Sigmoid colon (tissue), 7 donors: ENCODE measurements around the gene ELL3. TPM values are rescaled to one million over a fixed set of nuclear protein-coding genes. Genes with fewer than 3 reads are reported as not detected.

ENCODE experiments used
- DNase-seq: peaks from one replicate; pipeline ENCODE4 v3.0.0-alpha.2; 2019
- H3K27ac ChIP-seq, 4 donors: fragments of 200-600 bp; sonication (generic); one replicate each; pipeline ENCODE4 v1.5.1; 2016 to 2019; ENCODE audit warnings: mild to moderate bottlenecking in 1 of 4
- H3K27me3 ChIP-seq, 3 donors: fragments of 200-600 bp; sonication (generic); one replicate each; pipeline ENCODE4 v1.5.1; 2019; ENCODE audit warnings: mild to moderate bottlenecking in 1 of 3
- H3K36me3 ChIP-seq, 4 donors: fragments of 200-600 bp; sonication (generic); one replicate each; pipeline ENCODE4 v1.5.1; 2016 to 2019
- H3K4me1 ChIP-seq, 4 donors: fragments of 200-600 bp; sonication (generic); one replicate each; pipeline ENCODE4 v1.5.1; 2017 to 2019
- H3K4me3 ChIP-seq, 4 donors: fragments of 200-600 bp; sonication (generic); one replicate each; pipeline ENCODE4 v1.5.1; 2017 to 2019; ENCODE audit warnings: mild to moderate bottlenecking in 2 of 4, moderate library complexity in 1 of 4
- H3K9me3 ChIP-seq, 4 donors: fragments of 200-600 bp in 3 of 4; sonication (generic) in 3 of 4; one replicate each; pipeline versions ENCODE4 v1.5.1 to v1.6.1; 2013 to 2019
- EP300 ChIP-seq, 4 donors: sonication (generic); formaldehyde crosslinking; IDR thresholded peaks; one replicate each; pipeline ENCODE4 v1.6.1; 2017; ENCODE audit warnings: antibody characterized with exemption in 4 of 4
- POLR2A ChIP-seq, 2 donors: fragments of 450-650 bp; IDR thresholded peaks; one replicate each; pipeline ENCODE4 v1.6.1; 2016; ENCODE audit warnings: antibody characterized with exemption in 2 of 2, mild to moderate bottlenecking in 2 of 2, moderate library complexity in 2 of 2
- POLR2AphosphoS5 ChIP-seq, 4 donors: sonication (generic); formaldehyde crosslinking; IDR thresholded peaks; one replicate each; pipeline ENCODE4 v1.6.1; 2017; ENCODE audit warnings: antibody characterized with exemption in 4 of 4
- WGBS, 2 donors: extraction: QIAGEN DNeasy Blood & Tissue Kit; methylation state at CpG; one replicate each; pipeline ENCODE4 v1.1.7; 2013; 5-methylcytosine and 5-hydroxymethylcytosine counted together
- intact Hi-C: fragments of 100-400 bp; cut with DNase I; formaldehyde crosslinking; loops from one replicate; pipeline ENCODE4 v1.15.1; 2023
- polyA plus RNA-seq, 3 donors: library from polyadenylated mRNA; stranded (reverse); fragments of 200-250 nt; gene quantifications; one replicate each; pipeline ENCODE4 v1.2.3, GENCODE V29; 2013
- total RNA-seq, 4 donors: library from RNA; depleted of rRNA; stranded (reverse); fragments of >200 nt; gene quantifications; one replicate each; pipeline ENCODE4 v1.1.0, GENCODE V29; 2016
- TF ChIP-seq, protein P1 (sequence below), 4 experiments: fragments of 450-650 bp in 3 of 4; fragments of 200-600 bp in 1 of 4; IDR thresholded peaks; one replicate each; pipeline ENCODE4 v1.5.1; 2016 to 2019; ENCODE audit warnings: antibody characterized with exemption in 4 of 4, mild to moderate bottlenecking in 3 of 4, moderate library complexity in 2 of 4
- donor health status: healthy with polysubstance abuse.
- donor health status: Bipolar disorder and iron deficiency.
- donor health status: healthy.

ELL3 gene
- total and polyA plus RNA-seq, 7 donors: 1.9 to 45.8 (median 6.4) TPM

GRCh38 chr15:43775411-43775965 is 1.3 kb downstream of the ELL3 start:
- Histone ChIP-seq H3K27me3 (no peaks in the 10 kb centered on the region), H3K9me3 (no peaks in the 10 kb centered on the region), H3K4me3 (no peak overlapping the region), H3K36me3 (peaks cover 11 to 31% (median 24%) of the 10 kb centered on the region in 4 donors), H3K27ac (peak overlapping the region; percentile 85 to 91 (median 89)), H3K4me1 (peaks cover 0 to 17% (median 16%) of the 10 kb centered on the region in 4 donors)
- WGBS, 2 donors: 18 to 74% methylated on average over 1 of the region's 1 CpG
- intact Hi-C loops: no loop called here
- no peak for DNase-seq
- TF ChIP-seq POLR2AphosphoS5 (IDR thresholded peaks at IDR 0.05): peak in 2 of 4 donors; percentile 11 to 28
- TF ChIP-seq, protein P1, sequence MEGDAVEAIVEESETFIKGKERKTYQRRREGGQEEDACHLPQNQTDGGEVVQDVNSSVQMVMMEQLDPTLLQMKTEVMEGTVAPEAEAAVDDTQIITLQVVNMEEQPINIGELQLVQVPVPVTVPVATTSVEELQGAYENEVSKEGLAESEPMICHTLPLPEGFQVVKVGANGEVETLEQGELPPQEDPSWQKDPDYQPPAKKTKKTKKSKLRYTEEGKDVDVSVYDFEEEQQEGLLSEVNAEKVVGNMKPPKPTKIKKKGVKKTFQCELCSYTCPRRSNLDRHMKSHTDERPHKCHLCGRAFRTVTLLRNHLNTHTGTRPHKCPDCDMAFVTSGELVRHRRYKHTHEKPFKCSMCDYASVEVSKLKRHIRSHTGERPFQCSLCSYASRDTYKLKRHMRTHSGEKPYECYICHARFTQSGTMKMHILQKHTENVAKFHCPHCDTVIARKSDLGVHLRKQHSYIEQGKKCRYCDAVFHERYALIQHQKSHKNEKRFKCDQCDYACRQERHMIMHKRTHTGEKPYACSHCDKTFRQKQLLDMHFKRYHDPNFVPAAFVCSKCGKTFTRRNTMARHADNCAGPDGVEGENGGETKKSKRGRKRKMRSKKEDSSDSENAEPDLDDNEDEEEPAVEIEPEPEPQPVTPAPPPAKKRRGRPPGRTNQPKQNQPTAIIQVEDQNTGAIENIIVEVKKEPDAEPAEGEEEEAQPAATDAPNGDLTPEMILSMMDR (IDR thresholded peaks at IDR 0.05): peak in 1 of 4 experiments; percentile 16
- no peak for TF ChIP-seq POLR2A (IDR thresholded peaks at IDR 0.05)
- TF ChIP-seq EP300 (IDR thresholded peaks at IDR 0.05): no peak

DNA sequence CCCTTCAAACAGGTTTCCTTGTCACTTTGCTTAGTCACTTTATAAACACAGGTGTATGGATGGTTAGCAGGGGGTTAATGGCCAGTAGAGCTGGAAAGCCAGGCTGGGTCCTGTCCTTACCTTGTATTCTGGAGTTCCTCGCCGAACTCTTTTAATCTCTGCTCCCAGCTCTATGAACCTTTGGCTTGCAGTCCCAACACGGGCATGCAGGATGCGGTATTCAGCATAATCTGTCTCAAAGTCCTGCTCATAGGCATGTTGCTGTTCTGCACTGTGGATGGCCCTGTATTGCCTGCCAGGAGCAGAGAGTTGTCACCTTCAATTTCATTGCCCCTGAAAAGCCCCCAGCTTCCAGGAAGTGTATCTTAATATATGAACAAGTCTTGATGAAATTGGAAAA is 2.7 kb downstream of the ELL3 start:
- peaks cover 0 to 17% (median 16%) of the 10 kb centered on the region in 4 donors for H3K4me1 ChIP-seq
- H3K4me3 ChIP-seq: no peak overlapping the region
- DNase-seq: no peak
- WGBS, 2 donors: 88% methylated on average over 4 of the region's 4 CpGs
- peak overlapping the region in 1 of 4 donors; percentile 89 for H3K27ac ChIP-seq
- peaks cover 15 to 45% (median 31%) of the 10 kb centered on the region in 4 donors for H3K36me3 ChIP-seq
- no peaks in the 10 kb centered on the region for H3K27me3 ChIP-seq
- no peak for TF ChIP-seq POLR2A (IDR thresholded peaks at IDR 0.05)
- no peak for TF ChIP-seq EP300 (IDR thresholded peaks at IDR 0.05)
- TF ChIP-seq, protein P1 (IDR thresholded peaks at IDR 0.05): no peak
- no peak for TF ChIP-seq POLR2AphosphoS5 (IDR thresholded peaks at IDR 0.05)
- H3K9me3 ChIP-seq: no peaks in the 10 kb centered on the region
- intact Hi-C loops: no loop called here

GRCh38 chr15:43772624-43773023 is 4.1 kb downstream of the ELL3 start:
- Histone ChIP-seq H3K4me3 (no peak overlapping the region), H3K4me1 (peaks cover 0 to 12% (median 10%) of the 10 kb centered on the region in 4 donors), H3K36me3 (peaks cover 23 to 60% (median 41%) of the 10 kb centered on the region in 4 donors), H3K9me3 (no peaks in the 10 kb centered on the region), H3K27me3 (no peaks in the 10 kb centered on the region), H3K27ac (no peak overlapping the region)
- intact Hi-C loops: no loop called here
- DNase-seq: no peak
- TF ChIP-seq, protein P1 (IDR thresholded peaks at IDR 0.05): no peak
- TF ChIP-seq POLR2AphosphoS5 (IDR thresholded peaks at IDR 0.05): no peak

GRCh38 chr15:43771816-43772215 is 5.0 kb downstream of the ELL3 start:
- intact Hi-C loops: no loop called here

More at GRCh38 chr15:43771816-43772215, 5.0 kb downstream of the ELL3 start:
- Histone ChIP-seq H3K27me3 (no peaks in the 10 kb centered on the region), H3K27ac (no peak overlapping the region), H3K9me3 (no peaks in the 10 kb centered on the region), H3K36me3 (peaks cover 31 to 68% (median 45%) of the 10 kb centered on the region in 4 donors), H3K4me3 (no peak overlapping the region), H3K4me1 (peaks cover 0 to 10% (median 8%) of the 10 kb centered on the region in 4 donors)
- TF ChIP-seq POLR2AphosphoS5 (IDR thresholded peaks at IDR 0.05): no peak
- no peak for TF ChIP-seq EP300 (IDR thresholded peaks at IDR 0.05)
- TF ChIP-seq, protein P1 (IDR thresholded peaks at IDR 0.05): no peak
- no peak for TF ChIP-seq POLR2A (IDR thresholded peaks at IDR 0.05)
- 19 to 56% methylated on average over 2 of the region's 2 CpGs for WGBS, 2 donors
- no peak for DNase-seq
